K562 (cell line): Measurements from ENCODE around the gene KDM4C. TPM values are rescaled to one million over a fixed set of nuclear protein-coding genes. Genes with fewer than 3 reads are reported as not detected.

Experiments used
- CBX2 ChIP-seq: fragments of 200-600 bp; sonication (generic); IDR thresholded peaks from one replicate; pipeline ENCODE4 v1.6.1; 2012; ENCODE audit warnings: mild to moderate bottlenecking, low read length, inconsistent platforms; ENCODE audit not compliant: insufficient read depth, poor library complexity, severe bottlenecking
- POLR2B ChIP-seq: fragments of 450-650 bp; IDR thresholded peaks from 2 replicates; pipeline ENCODE4 v1.6.1; 2018; ENCODE audit warnings: low read depth; ENCODE audit not compliant: partially characterized antibody
- POU5F1 ChIP-seq: fragments of 150-350 bp; IDR thresholded peaks from 2 replicates; pipeline ENCODE4 v1.6.1; 2014; ENCODE audit warnings: borderline replicate concordance, low read length, low read depth, mild to moderate bottlenecking; ENCODE audit not compliant: partially characterized antibody
- SMARCB1 ChIP-seq: IDR thresholded peaks from 2 replicates; pipeline ENCODE4 v1.6.1; 2011; ENCODE audit warnings: improper control_type of control experiment, low read depth; ENCODE audit not compliant: insufficient read length
- ZNF347 ChIP-seq: fragments of 450-650 bp; formaldehyde crosslinking; IDR thresholded peaks from 2 replicates; pipeline ENCODE4 v1.4.0; 2020; ENCODE audit warnings: low read depth, mild to moderate bottlenecking, moderate library complexity
- polyA plus RNA-seq, 8 experiments: library from polyadenylated mRNA; depleted of rRNA in 4 of 8; stranded (reverse) in 5 of 8; unstranded in 3 of 8; fragments of >200 nt; fragmentation: Nextera tagmentation in 2 of 8; fragmentation: Illumina TruSeq in 1 of 8; extraction: Ambion mirVana in 2 of 8; extraction: Trizol in 1 of 8; gene quantifications; 2 replicates each; pipeline versions ENCODE4 v1.2.1 to v1.2.3, GENCODE V29; 2011 to 2014; ENCODE audit warnings: inconsistent platforms in 1 of 8, missing spikeins in 1 of 8
- total RNA-seq, 7 experiments: library from RNA; depleted of rRNA in 6 of 7; stranded (reverse); fragments of >200 nt in 6 of 7; fragmentation: Illumina TruSeq in 2 of 7; extraction: Trizol in 2 of 7; gene quantifications; 2 replicates each; pipeline versions ENCODE4 v1.2.1 to v1.2.3, GENCODE V29; 2011 to 2021; ENCODE audit warnings: low replicate concordance in 1 of 7
- TF ChIP-seq, protein P1 (sequence below): IDR thresholded peaks from 3 replicates; pipeline ENCODE4 v1.6.1; 2011; ENCODE audit warnings: borderline replicate concordance, mild to moderate bottlenecking; ENCODE audit not compliant: insufficient read length, insufficient read depth
- TF ChIP-seq, protein P2 (sequence below): fragments of 250-450 bp; sonication (Bioruptor Pico); IDR thresholded peaks from 2 replicates; pipeline ENCODE4 v1.8.0; 2022; ENCODE audit warnings: inconsistent platforms, mild to moderate bottlenecking, moderate library complexity, borderline replicate concordance
- TF ChIP-seq, protein P3 (sequence below): fragments of 200-600 bp; sonication (generic); IDR thresholded peaks from one replicate; pipeline ENCODE4 v1.6.1; 2012; ENCODE audit warnings: mild to moderate bottlenecking, low read depth, low read length, inconsistent platforms

KDM4C gene
- total and polyA plus RNA-seq, 9 of the 15 experiments (the other 6 are each of a cell fraction or from before 2014, with no cell fraction given): 5.4 to 17.0 (median 12.6) TPM

GRCh38 chr9:6757456-6758247 lies at the start of gene KDM4C (continued):
- TF ChIP-seq, protein P1, sequence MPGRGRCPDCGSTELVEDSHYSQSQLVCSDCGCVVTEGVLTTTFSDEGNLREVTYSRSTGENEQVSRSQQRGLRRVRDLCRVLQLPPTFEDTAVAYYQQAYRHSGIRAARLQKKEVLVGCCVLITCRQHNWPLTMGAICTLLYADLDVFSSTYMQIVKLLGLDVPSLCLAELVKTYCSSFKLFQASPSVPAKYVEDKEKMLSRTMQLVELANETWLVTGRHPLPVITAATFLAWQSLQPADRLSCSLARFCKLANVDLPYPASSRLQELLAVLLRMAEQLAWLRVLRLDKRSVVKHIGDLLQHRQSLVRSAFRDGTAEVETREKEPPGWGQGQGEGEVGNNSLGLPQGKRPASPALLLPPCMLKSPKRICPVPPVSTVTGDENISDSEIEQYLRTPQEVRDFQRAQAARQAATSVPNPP: no peak
- TF ChIP-seq POLR2B: peak; percentile 85
- TF ChIP-seq CBX2: no peak
- TF ChIP-seq, protein P2, sequence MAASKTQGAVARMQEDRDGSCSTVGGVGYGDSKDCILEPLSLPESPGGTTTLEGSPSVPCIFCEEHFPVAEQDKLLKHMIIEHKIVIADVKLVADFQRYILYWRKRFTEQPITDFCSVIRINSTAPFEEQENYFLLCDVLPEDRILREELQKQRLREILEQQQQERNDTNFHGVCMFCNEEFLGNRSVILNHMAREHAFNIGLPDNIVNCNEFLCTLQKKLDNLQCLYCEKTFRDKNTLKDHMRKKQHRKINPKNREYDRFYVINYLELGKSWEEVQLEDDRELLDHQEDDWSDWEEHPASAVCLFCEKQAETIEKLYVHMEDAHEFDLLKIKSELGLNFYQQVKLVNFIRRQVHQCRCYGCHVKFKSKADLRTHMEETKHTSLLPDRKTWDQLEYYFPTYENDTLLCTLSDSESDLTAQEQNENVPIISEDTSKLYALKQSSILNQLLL (CRISPR knock-in tag): no peak
- TF ChIP-seq SMARCB1: no peak
- TF ChIP-seq POU5F1: no peak
- TF ChIP-seq, protein P3, sequence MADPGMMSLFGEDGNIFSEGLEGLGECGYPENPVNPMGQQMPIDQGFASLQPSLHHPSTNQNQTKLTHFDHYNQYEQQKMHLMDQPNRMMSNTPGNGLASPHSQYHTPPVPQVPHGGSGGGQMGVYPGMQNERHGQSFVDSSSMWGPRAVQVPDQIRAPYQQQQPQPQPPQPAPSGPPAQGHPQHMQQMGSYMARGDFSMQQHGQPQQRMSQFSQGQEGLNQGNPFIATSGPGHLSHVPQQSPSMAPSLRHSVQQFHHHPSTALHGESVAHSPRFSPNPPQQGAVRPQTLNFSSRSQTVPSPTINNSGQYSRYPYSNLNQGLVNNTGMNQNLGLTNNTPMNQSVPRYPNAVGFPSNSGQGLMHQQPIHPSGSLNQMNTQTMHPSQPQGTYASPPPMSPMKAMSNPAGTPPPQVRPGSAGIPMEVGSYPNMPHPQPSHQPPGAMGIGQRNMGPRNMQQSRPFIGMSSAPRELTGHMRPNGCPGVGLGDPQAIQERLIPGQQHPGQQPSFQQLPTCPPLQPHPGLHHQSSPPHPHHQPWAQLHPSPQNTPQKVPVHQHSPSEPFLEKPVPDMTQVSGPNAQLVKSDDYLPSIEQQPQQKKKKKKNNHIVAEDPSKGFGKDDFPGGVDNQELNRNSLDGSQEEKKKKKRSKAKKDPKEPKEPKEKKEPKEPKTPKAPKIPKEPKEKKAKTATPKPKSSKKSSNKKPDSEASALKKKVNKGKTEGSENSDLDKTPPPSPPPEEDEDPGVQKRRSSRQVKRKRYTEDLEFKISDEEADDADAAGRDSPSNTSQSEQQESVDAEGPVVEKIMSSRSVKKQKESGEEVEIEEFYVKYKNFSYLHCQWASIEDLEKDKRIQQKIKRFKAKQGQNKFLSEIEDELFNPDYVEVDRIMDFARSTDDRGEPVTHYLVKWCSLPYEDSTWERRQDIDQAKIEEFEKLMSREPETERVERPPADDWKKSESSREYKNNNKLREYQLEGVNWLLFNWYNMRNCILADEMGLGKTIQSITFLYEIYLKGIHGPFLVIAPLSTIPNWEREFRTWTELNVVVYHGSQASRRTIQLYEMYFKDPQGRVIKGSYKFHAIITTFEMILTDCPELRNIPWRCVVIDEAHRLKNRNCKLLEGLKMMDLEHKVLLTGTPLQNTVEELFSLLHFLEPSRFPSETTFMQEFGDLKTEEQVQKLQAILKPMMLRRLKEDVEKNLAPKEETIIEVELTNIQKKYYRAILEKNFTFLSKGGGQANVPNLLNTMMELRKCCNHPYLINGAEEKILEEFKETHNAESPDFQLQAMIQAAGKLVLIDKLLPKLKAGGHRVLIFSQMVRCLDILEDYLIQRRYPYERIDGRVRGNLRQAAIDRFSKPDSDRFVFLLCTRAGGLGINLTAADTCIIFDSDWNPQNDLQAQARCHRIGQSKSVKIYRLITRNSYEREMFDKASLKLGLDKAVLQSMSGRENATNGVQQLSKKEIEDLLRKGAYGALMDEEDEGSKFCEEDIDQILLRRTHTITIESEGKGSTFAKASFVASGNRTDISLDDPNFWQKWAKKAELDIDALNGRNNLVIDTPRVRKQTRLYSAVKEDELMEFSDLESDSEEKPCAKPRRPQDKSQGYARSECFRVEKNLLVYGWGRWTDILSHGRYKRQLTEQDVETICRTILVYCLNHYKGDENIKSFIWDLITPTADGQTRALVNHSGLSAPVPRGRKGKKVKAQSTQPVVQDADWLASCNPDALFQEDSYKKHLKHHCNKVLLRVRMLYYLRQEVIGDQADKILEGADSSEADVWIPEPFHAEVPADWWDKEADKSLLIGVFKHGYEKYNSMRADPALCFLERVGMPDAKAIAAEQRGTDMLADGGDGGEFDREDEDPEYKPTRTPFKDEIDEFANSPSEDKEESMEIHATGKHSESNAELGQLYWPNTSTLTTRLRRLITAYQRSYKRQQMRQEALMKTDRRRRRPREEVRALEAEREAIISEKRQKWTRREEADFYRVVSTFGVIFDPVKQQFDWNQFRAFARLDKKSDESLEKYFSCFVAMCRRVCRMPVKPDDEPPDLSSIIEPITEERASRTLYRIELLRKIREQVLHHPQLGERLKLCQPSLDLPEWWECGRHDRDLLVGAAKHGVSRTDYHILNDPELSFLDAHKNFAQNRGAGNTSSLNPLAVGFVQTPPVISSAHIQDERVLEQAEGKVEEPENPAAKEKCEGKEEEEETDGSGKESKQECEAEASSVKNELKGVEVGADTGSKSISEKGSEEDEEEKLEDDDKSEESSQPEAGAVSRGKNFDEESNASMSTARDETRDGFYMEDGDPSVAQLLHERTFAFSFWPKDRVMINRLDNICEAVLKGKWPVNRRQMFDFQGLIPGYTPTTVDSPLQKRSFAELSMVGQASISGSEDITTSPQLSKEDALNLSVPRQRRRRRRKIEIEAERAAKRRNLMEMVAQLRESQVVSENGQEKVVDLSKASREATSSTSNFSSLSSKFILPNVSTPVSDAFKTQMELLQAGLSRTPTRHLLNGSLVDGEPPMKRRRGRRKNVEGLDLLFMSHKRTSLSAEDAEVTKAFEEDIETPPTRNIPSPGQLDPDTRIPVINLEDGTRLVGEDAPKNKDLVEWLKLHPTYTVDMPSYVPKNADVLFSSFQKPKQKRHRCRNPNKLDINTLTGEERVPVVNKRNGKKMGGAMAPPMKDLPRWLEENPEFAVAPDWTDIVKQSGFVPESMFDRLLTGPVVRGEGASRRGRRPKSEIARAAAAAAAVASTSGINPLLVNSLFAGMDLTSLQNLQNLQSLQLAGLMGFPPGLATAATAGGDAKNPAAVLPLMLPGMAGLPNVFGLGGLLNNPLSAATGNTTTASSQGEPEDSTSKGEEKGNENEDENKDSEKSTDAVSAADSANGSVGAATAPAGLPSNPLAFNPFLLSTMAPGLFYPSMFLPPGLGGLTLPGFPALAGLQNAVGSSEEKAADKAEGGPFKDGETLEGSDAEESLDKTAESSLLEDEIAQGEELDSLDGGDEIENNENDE: no peak
- TF ChIP-seq ZNF347 (CRISPR knock-in tag): no peak
